Stimulated activated CD8-positive, alpha-beta memory T cell treated with anti-CD3 and anti-CD28 coated beads, Interleukin-12 subunit alpha, Interleukin-12 subunit beta, amount 100 ng/mL, for 24 hours (primary cell): ENCODE results near the gene PDS5A.
"Not testable (repeated sequence)": the region's sequence is repeated elsewhere in the genome, so short reads cannot be mapped to it uniquely, and the experiment has no call there.

ENCODE experiments used
- DNase-seq: peaks from one replicate; pipeline ENCODE4 v3.0.0-alpha.2; 2020; ENCODE audit errors: extremely low read depth

The PDS5A gene

GRCh38 chr4:39838431-39838830 lies 139.3 kb downstream of the PDS5A start:
- DNase-seq: not testable (repeated sequence)

- DNase-seq: no peak
Observed at GRCh38 chr4:39834269-39834668, 143.4 kb downstream of the PDS5A start.

- DNase-seq: no peak
Observed at GRCh38 chr4:39825741-39826231, 151.9 kb downstream of the PDS5A start.

- DNase-seq: no peak
Observed at GRCh38 chr4:39825090-39825489, 152.6 kb downstream of the PDS5A start.

GRCh38 chr4:39823191-39823590 lies 154.5 kb downstream of the PDS5A start:
- DNase-seq: no peak

- no peak for DNase-seq
Observed at GRCh38 chr4:39822662-39823061, 155.0 kb downstream of the PDS5A start.

- DNase-seq: no peak
Observed at GRCh38 chr4:39821951-39822350, 155.8 kb downstream of the PDS5A start.

- DNase-seq: no peak
Observed at GRCh38 chr4:39820186-39820585, 157.5 kb downstream of the PDS5A start.

- no peak for DNase-seq
Observed at GRCh38 chr4:39818646-39819045, 159.1 kb downstream of the PDS5A start.

GRCh38 chr4:39814403-39815185 lies 163.1 kb downstream of the PDS5A start:
- no peak for DNase-seq

GRCh38 chr4:39813761-39814160 lies 163.9 kb downstream of the PDS5A start:
- DNase-seq: not testable (repeated sequence)

- DNase-seq: not testable (repeated sequence)
Observed at GRCh38 chr4:39813033-39813432, 164.7 kb downstream of the PDS5A start.

- no peak for DNase-seq
Observed at GRCh38 chr4:39812500-39812899, 165.2 kb downstream of the PDS5A start.

GRCh38 chr4:39808231-39808749 lies 169.4 kb downstream of the PDS5A start:
- DNase-seq: no peak

GRCh38 chr4:39802005-39802404 lies 175.7 kb downstream of the PDS5A start:
- DNase-seq: no peak

- DNase-seq: not testable (repeated sequence)
Observed at GRCh38 chr4:39792976-39793375, 184.7 kb downstream of the PDS5A start.

GRCh38 chr4:39792529-39792928 lies 185.2 kb downstream of the PDS5A start:
- DNase-seq: no peak

- no peak for DNase-seq
Observed at GRCh38 chr4:39792128-39792527, 185.6 kb downstream of the PDS5A start.

- no peak for DNase-seq
Observed at GRCh38 chr4:39786838-39787237, 190.9 kb downstream of the PDS5A start.

- DNase-seq: no peak
Observed at GRCh38 chr4:39785083-39785482, 192.6 kb downstream of the PDS5A start.

GRCh38 chr4:39781988-39782387 lies 195.7 kb downstream of the PDS5A start:
- DNase-seq: not testable (repeated sequence)
